H1 (cell line): ENCODE results near the gene ANKRD53. TPM values are rescaled to one million over a fixed set of nuclear protein-coding genes. Genes with fewer than 3 reads are reported as not detected.

Experiments
- CTCF ChIA-PET: fragments of 300-600 bp; sonication (Branson Sonifier 250); formaldehyde crosslinking; loops from one replicate; lab custom pipeline; 2021; ENCODE audit not compliant: partially characterized antibody; lab: Charles Lee
- POLR2A ChIA-PET: fragments of 300-600 bp; sonication (Branson Sonifier 250); formaldehyde crosslinking; loops from one replicate; lab custom pipeline; 2021; ENCODE audit warnings: inconsistent platforms; ENCODE audit not compliant: partially characterized antibody; lab: Charles Lee
- DNase-seq, 2 experiments: peaks; one replicate each; pipeline versions ENCODE4 v3.0.0 to v3.0.0-alpha.2; 2010 to 2022; ENCODE audit warnings: low spot score in 2 of 2, low read depth in 1 of 2, mixed read lengths in 1 of 2
- FAIRE-seq: peaks from 2 replicates; lab custom pipeline; 2011; peaks lifted over from hg19 to GRCh38; lab: Jason Lieb, UNC
- H2AFZ ChIP-seq: 2 replicates; pipeline ENCODE4 v1.8.1; 2012; ENCODE audit warnings: low read length, inconsistent platforms
- H2AK5ac ChIP-seq: 2 replicates; pipeline ENCODE4 v1.6.1; 2013; ENCODE audit warnings: low read depth, low read length
- H2BK120ac ChIP-seq: replicated peaks from 2 replicates; pipeline ENCODE3; 2013; ENCODE audit warnings: low read depth, low read length, inconsistent platforms
- H2BK12ac ChIP-seq: 2 replicates; pipeline ENCODE4 v1.6.1; 2013; ENCODE audit warnings: low read depth, low read length
- H2BK15ac ChIP-seq: 2 replicates; pipeline ENCODE4 v1.6.1; 2013; ENCODE audit warnings: low read length
- H2BK20ac ChIP-seq: 2 replicates; pipeline ENCODE4 v1.6.1; 2013; ENCODE audit warnings: low read length
- H2BK5ac ChIP-seq: 2 replicates; pipeline ENCODE4 v1.6.1; 2013; ENCODE audit warnings: low read depth, low read length
- H3K14ac ChIP-seq: 2 replicates; pipeline ENCODE4 v1.6.1; 2013; ENCODE audit warnings: inconsistent platforms; ENCODE audit not compliant: insufficient read length
- H3K18ac ChIP-seq: 2 replicates; pipeline ENCODE4 v1.6.1; 2013; ENCODE audit warnings: low read length; ENCODE audit errors: extremely low read depth
- H3K23ac ChIP-seq: 2 replicates; pipeline ENCODE4 v1.6.1; 2013; ENCODE audit warnings: inconsistent platforms; ENCODE audit not compliant: insufficient read length
- H3K23me2 ChIP-seq: 2 replicates; pipeline ENCODE4 v1.6.1; 2013; ENCODE audit warnings: low read depth, low read length
- H3K27ac ChIP-seq: 2 replicates; pipeline ENCODE4 v1.6.1; 2011; ENCODE audit warnings: low read depth, low read length, inconsistent platforms
- H3K27me3 ChIP-seq, 4 experiments: replicated peaks in 1 of 4; 1 replicate in 1 of 4; 2 replicates in 3 of 4; pipeline versions ENCODE4 v1.6.1 to v1.8.1; 2011 to 2013; ENCODE audit warnings: low read length in 3 of 4, mild to moderate bottlenecking in 3 of 4, inconsistent platforms in 2 of 4, mixed read lengths in 2 of 4, moderate library complexity in 1 of 4; ENCODE audit not compliant: control insufficient read depth in 3 of 4, insufficient read depth in 3 of 4; ENCODE audit errors: extremely low read depth in 1 of 4
- H3K36me3 ChIP-seq, 4 experiments: 2 replicates each; pipeline versions ENCODE4 v1.6.1 to v1.8.1; 2011 to 2013; ENCODE audit warnings: mild to moderate bottlenecking in 4 of 4, low read length in 3 of 4, moderate library complexity in 2 of 4, control low read depth in 1 of 4, inconsistent platforms in 1 of 4; ENCODE audit not compliant: insufficient read depth in 4 of 4, control insufficient read depth in 2 of 4
- H3K4ac ChIP-seq: replicated peaks from 2 replicates; pipeline ENCODE3; 2013; ENCODE audit warnings: low read length, low read depth, mixed read lengths, inconsistent platforms; ENCODE audit not compliant: insufficient read length
- H3K4me1 ChIP-seq, 4 experiments: replicated peaks in 1 of 4; 1 replicate in 1 of 4; 2 replicates in 3 of 4; pipeline versions ENCODE4 v1.6.1 to v1.8.1; 2011 to 2013; ENCODE audit warnings: low read length in 3 of 4, inconsistent platforms in 2 of 4, mixed read lengths in 1 of 4; ENCODE audit not compliant: insufficient read depth in 4 of 4, control insufficient read depth in 3 of 4
- H3K4me2 ChIP-seq, 2 experiments: 2 replicates each; pipeline versions ENCODE4 v1.6.1 to v1.8.1; 2011 to 2013; ENCODE audit warnings: low read depth in 2 of 2, low read length in 2 of 2, control low read depth in 1 of 2, inconsistent platforms in 1 of 2, mild to moderate bottlenecking in 1 of 2; ENCODE audit not compliant: insufficient read depth in 1 of 2
- H3K4me3 ChIP-seq, 4 experiments: fragments of 200-600, 300-600 bp in 1 of 4; sonication (generic), shearing (Covaris generic), sonication (Bioruptor Twin) in 1 of 4; 2 replicates each; pipeline versions ENCODE4 v1.5.1 to v1.8.1; 2011 to 2016; ENCODE audit warnings: low read length in 4 of 4, low read depth in 3 of 4, control low read depth in 2 of 4, inconsistent platforms in 2 of 4, mild to moderate bottlenecking in 2 of 4, mixed read lengths in 1 of 4, moderate library complexity in 1 of 4; ENCODE audit not compliant: insufficient read depth in 2 of 4; ENCODE audit errors: extremely low read depth in 1 of 4
- H3K56ac ChIP-seq: replicated peaks from 2 replicates; pipeline ENCODE3; 2013; ENCODE audit warnings: low read depth, mild to moderate bottlenecking, mixed read lengths, low read length, inconsistent platforms; ENCODE audit not compliant: insufficient read length
- H3K79me1 ChIP-seq: 2 replicates; pipeline ENCODE4 v1.6.1; 2013; ENCODE audit warnings: low read depth, low read length, control low read depth
- H3K79me2 ChIP-seq, 2 experiments: 2 replicates each; pipeline versions ENCODE4 v1.6.1 to v1.8.1; 2012 to 2013; ENCODE audit warnings: low read length in 2 of 2, mild to moderate bottlenecking in 2 of 2, inconsistent platforms in 1 of 2; ENCODE audit not compliant: insufficient read depth in 2 of 2, control insufficient read depth in 1 of 2
- H3K9ac ChIP-seq, 4 experiments: replicated peaks in 1 of 4; 1 replicate in 1 of 4; 2 replicates in 3 of 4; pipeline versions ENCODE4 v1.6.1 to v1.8.1; 2011 to 2013; ENCODE audit warnings: low read depth in 3 of 4, low read length in 3 of 4, control low read depth in 2 of 4, mild to moderate bottlenecking in 2 of 4, moderate library complexity in 2 of 4, inconsistent platforms in 1 of 4; ENCODE audit errors: extremely low read depth in 1 of 4
- H3K9me3 ChIP-seq, 2 experiments: 2 replicates each; pipeline versions ENCODE4 v1.6.1 to v1.8.1; 2012 to 2013; ENCODE audit warnings: mild to moderate bottlenecking in 2 of 2, moderate library complexity in 2 of 2, control low read depth in 1 of 2, inconsistent platforms in 1 of 2, low read depth in 1 of 2, low read length in 1 of 2, mixed read lengths in 1 of 2; ENCODE audit not compliant: insufficient read depth in 2 of 2
- H4K20me1 ChIP-seq, 2 experiments: replicated peaks in 1 of 2; 2 replicates each; pipeline versions ENCODE3 to v1.8.1; 2011 to 2013; ENCODE audit warnings: inconsistent platforms in 2 of 2, low read length in 2 of 2, mild to moderate bottlenecking in 1 of 2; ENCODE audit not compliant: insufficient read depth in 2 of 2, control insufficient read depth in 1 of 2
- H4K5ac ChIP-seq: 2 replicates; pipeline ENCODE4 v1.6.1; 2013; ENCODE audit warnings: low read length, low read depth, mixed read lengths, inconsistent platforms; ENCODE audit not compliant: insufficient read length
- H4K8ac ChIP-seq: 2 replicates; pipeline ENCODE4 v1.8.0; 2013; ENCODE audit warnings: mild to moderate bottlenecking, moderate library complexity, low read length, inconsistent platforms; ENCODE audit not compliant: insufficient read depth; ENCODE audit errors: extremely low read depth
- H4K91ac ChIP-seq: replicated peaks from 2 replicates; pipeline ENCODE3; 2013; ENCODE audit warnings: low read length, mixed read lengths, inconsistent platforms; ENCODE audit not compliant: insufficient read length
- BCL11A ChIP-seq, 2 experiments: IDR thresholded peaks; one replicate each; pipeline ENCODE4 v1.6.1; 2011; ENCODE audit warnings: low read depth in 2 of 2, low read length in 2 of 2, mild to moderate bottlenecking in 2 of 2
- CREB1 ChIP-seq: IDR thresholded peaks from 2 replicates; pipeline ENCODE4 v1.6.1; 2012; ENCODE audit warnings: inconsistent platforms
- EGR1 ChIP-seq: IDR thresholded peaks from 2 replicates; pipeline ENCODE4 v1.6.1; 2011; ENCODE audit warnings: low read depth, low read length, borderline replicate concordance
- EP300 ChIP-seq, 2 experiments: IDR thresholded peaks; 1 replicate in 1 of 2; 2 replicates in 1 of 2; pipeline ENCODE4 v1.6.1; 2011 to 2012; ENCODE audit warnings: low read depth in 2 of 2, low read length in 2 of 2, mild to moderate bottlenecking in 2 of 2, borderline replicate concordance in 1 of 2, inconsistent platforms in 1 of 2, moderate library complexity in 1 of 2
- KDM1A ChIP-seq: fragments of 200-600, 300-600 bp; sonication (generic); IDR thresholded peaks from 2 replicates; pipeline ENCODE4 v1.7.1; 2016; ENCODE audit warnings: mild to moderate bottlenecking, low read length, borderline replicate concordance
- KDM4A ChIP-seq: IDR thresholded peaks from one replicate; pipeline ENCODE4 v1.7.1; 2012; ENCODE audit warnings: low read depth, mild to moderate bottlenecking, moderate library complexity, low read length, inconsistent platforms; ENCODE audit not compliant: severe bottlenecking
- MAFK ChIP-seq: IDR thresholded peaks from 2 replicates; pipeline ENCODE4 v1.6.1; 2012; ENCODE audit warnings: low read depth, mild to moderate bottlenecking, improper control_type of control experiment, low read length
- PHF8 ChIP-seq: fragments of 200-600 bp; sonication (generic); conservative IDR thresholded peaks from 2 replicates; pipeline ENCODE4 v1.7.1; 2012; ENCODE audit warnings: low read depth, mild to moderate bottlenecking, inconsistent platforms, low read length, moderate library complexity
- POU5F1 ChIP-seq: IDR thresholded peaks from 2 replicates; pipeline ENCODE4 v1.6.1; 2011; ENCODE audit warnings: low read depth, mild to moderate bottlenecking, low read length, moderate library complexity
- RAD21 ChIP-seq, 2 experiments: IDR thresholded peaks in 1 of 2; conservative IDR thresholded peaks in 1 of 2; 2 replicates each; pipeline ENCODE4 v1.6.1; 2011; ENCODE audit warnings: low read depth in 2 of 2, low read length in 2 of 2, improper control_type of control experiment in 1 of 2, inconsistent platforms in 1 of 2, mild to moderate bottlenecking in 1 of 2, moderate library complexity in 1 of 2
- SAP30 ChIP-seq: fragments of 300-600 bp; sonication (generic); IDR thresholded peaks from 2 replicates; pipeline ENCODE4 v1.7.1; 2012; ENCODE audit warnings: low read length, moderate library complexity, mild to moderate bottlenecking, inconsistent platforms; ENCODE audit not compliant: insufficient read depth, insufficient replicate concordance
- SIX5 ChIP-seq: IDR thresholded peaks from 2 replicates; pipeline ENCODE4 v1.6.1; 2011; ENCODE audit warnings: mild to moderate bottlenecking, low read depth, low read length
- SUZ12 ChIP-seq: fragments of 200-600 bp; sonication (generic); IDR thresholded peaks from 2 replicates; pipeline ENCODE4 v1.6.1; 2012; ENCODE audit warnings: mild to moderate bottlenecking, inconsistent platforms, low read length, moderate library complexity, mixed read lengths
- TAF1 ChIP-seq: IDR thresholded peaks from 2 replicates; pipeline ENCODE4 v1.6.1; 2011; ENCODE audit warnings: mild to moderate bottlenecking, low read depth, low read length
- WGBS, 2 experiments: shearing (Covaris generic) in 1 of 2; methylation state at CpG; one replicate each; pipeline versions ENCODE4 v1.1.6 to v1.1.7; 2013 to 2015; ENCODE audit warnings: low lambda C conversion rate in 2 of 2, mixed read lengths in 2 of 2, inconsistent platforms in 1 of 2, low coverage in 1 of 2, missing lambda C conversion rate in 1 of 2; ENCODE audit not compliant: insufficient replicate concordance in 2 of 2, insufficient coverage in 1 of 2, insufficient read length in 1 of 2; ENCODE audit errors: extremely low coverage in 1 of 2, missing lambda C conversion rate in 1 of 2; 5-methylcytosine and 5-hydroxymethylcytosine counted together
- polyA plus RNA-seq, 7 experiments: library from polyadenylated mRNA; depleted of rRNA in 3 of 7; stranded (reverse) in 5 of 7; unstranded in 2 of 7; fragments of >200 nt in 5 of 7; fragments of 200-250 nt in 2 of 7; gene quantifications; 1 replicate in 5 of 7; 2 replicates in 1 of 7; 4 replicates in 1 of 7; pipeline versions ENCODE4 v1.2.1 to v1.2.3, GENCODE V29; 2011 to 2013; ENCODE audit warnings: missing spikeins in 2 of 7, mixed read lengths in 2 of 7
- total RNA-seq: library from RNA; stranded (reverse); fragmentation: NEBNext Ultra II Directional; extraction: Animal tissue kit (Norgen Biotek cat#: 25700); gene quantifications from 2 replicates; pipeline ENCODE4 v1.2.1, GENCODE V29; 2021

Gene ANKRD53
- total and polyA plus RNA-seq, 2 of the 8 experiments (the other 6 are each of a cell fraction or from before 2014, with no cell fraction given), result 0.39 to 0.70 TPM

DNA sequence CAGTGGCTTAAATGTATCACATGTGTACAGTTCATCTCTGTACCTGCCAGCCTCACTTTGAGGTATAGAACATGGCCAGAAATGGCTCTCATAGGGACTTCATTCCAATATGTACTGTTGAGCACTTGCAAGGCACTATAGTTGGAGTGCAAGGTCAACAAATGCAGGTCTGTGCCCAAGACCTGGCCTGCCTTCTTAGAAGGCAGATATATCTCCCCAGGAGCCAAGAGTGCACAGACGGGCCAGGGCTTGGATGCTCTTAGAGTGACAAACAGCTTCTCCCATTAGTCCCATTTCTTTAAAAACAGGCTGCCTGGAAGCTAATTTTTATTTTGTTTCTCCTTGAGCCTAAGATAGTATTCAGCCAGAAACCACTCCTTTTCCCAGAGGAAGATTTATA is 9.0 kb downstream of the ANKRD53 start:
- Histone ChIP-seq H3K36me3 (peaks cover 0 to 9% (median 2%) of the 10 kb centered on the region in 4 experiments; a peak in 2 of 8 replicates), H2BK5ac (no peak overlapping the region), H3K79me2 (no peaks in the 10 kb centered on the region), H3K27me3 (peaks cover 0 to 2% (median under 1%) of the 10 kb centered on the region in 4 experiments; a peak in 1 of 7 replicates), H2BK20ac (no peak overlapping the region), H3K79me1 (no peaks in the 10 kb centered on the region), H2BK12ac (no peak overlapping the region), H2BK15ac (no peak overlapping the region), H3K4me3 (no peak overlapping the region), H3K4me2 (no peak overlapping the region), H3K4ac (no peak overlapping the region), H4K5ac (no peak overlapping the region), H2AFZ (no peak overlapping the region), H3K4me1 (peaks cover 0 to 6% (median 4%) of the 10 kb centered on the region in 4 experiments; a peak in 4 of 7 replicates), H4K20me1 (peaks cover 0 to 8% of the 10 kb centered on the region in 2 experiments), H3K56ac (no peak overlapping the region), H3K23me2 (no peaks in the 10 kb centered on the region), H3K23ac (no peak overlapping the region), H4K91ac (no peak overlapping the region), H2AK5ac (no peak overlapping the region), H3K9me3 (no peaks in the 10 kb centered on the region), H3K27ac (no peak overlapping the region), H3K14ac (no peak overlapping the region), H2BK120ac (no peak overlapping the region), H4K8ac (no peak overlapping the region), H3K18ac (no peak overlapping the region), H3K9ac (no peak overlapping the region)
- FAIRE-seq (no peak), DNase-seq (no peak)
- 63% methylated on average over 1 of the region's 1 CpG; no CpG with 5 or more reads in 1 of the 2 experiments for WGBS, 2 experiments
- CTCF ChIA-PET, result interaction anchor here (1.6 to 2.8 kb wide), 2 partner anchors 14 to 15 kb away, joined by 5 to 11 read pairs; no protein-coding TSS in a partner anchor
- POLR2A ChIA-PET, result no interaction called here
- TF ChIP-seq POU5F1 (no peak), EGR1 (no peak), SAP30 (no peak), CREB1 (no peak), EP300 (IDR thresholded peaks at IDR 0.05; ENCODE audit: borderline replicate concordance in 1 of 2, low read depth in 2 of 2, low read length in 2 of 2) (no peak), KDM1A (no peak), SIX5 (no peak), KDM4A (no peak), MAFK (no peak), BCL11A (IDR thresholded peaks at IDR 0.05; ENCODE audit: low read depth in 2 of 2, low read length in 2 of 2) (no peak), RAD21 (IDR thresholded peaks at IDR 0.05 in 1 of 2, conservative IDR thresholded peaks at IDR 0.05 in 1 of 2; ENCODE audit: low read depth in 2 of 2, low read length in 2 of 2) (no peak), PHF8 (no peak), SUZ12 (no peak), TAF1 (no peak)
